ENCODE data around the gene ABHD1. TPM values are rescaled to one million over a fixed set of nuclear protein-coding genes. Genes with fewer than 3 reads are reported as not detected.

The ABHD1 gene
- total and polyA plus RNA-seq, 2 donors from 2014 or later: 0.69 to 2.9 TPM

- intact Hi-C loops (cut with DNase I): no loop called here
- H3K4me3 ChIP-seq (ENCODE audit: low read length in 3 of 3): no peak overlapping the region
- H3K27me3 ChIP-seq (ENCODE audit: control insufficient read depth, insufficient read depth, low read length): no peaks in the 10 kb centered on the region
- no peaks in the 10 kb centered on the region for H3K9me3 ChIP-seq (ENCODE audit: control insufficient read depth in 2 of 3, insufficient read depth in 1 of 3, low read length in 3 of 3)
- H3K27ac ChIP-seq (ENCODE audit: low read depth in 2 of 2, low read length in 2 of 2): no peak overlapping the region
- H3K4me1 ChIP-seq (ENCODE audit: control insufficient read depth in 2 of 3, insufficient read depth in 2 of 3, low read depth in 1 of 3, low read length in 3 of 3): peaks cover 0 to 11% (median 7%) of the 10 kb centered on the region in 3 donors
- DNase-seq (peak in 1 of 5 donors; percentile 54), FAIRE-seq (no peak)
- H3K9ac ChIP-seq (ENCODE audit: low read length in 3 of 3): no peak overlapping the region
- TF ChIP-seq CTCF (IDR thresholded peaks at IDR 0.05; ENCODE audit: borderline replicate concordance, extremely low read depth, insufficient read depth): no peak
- H3K36me3 ChIP-seq (ENCODE audit: control insufficient read depth in 2 of 3, insufficient read depth in 3 of 3, low read length in 3 of 3): peaks cover under 1 to 2% (median 2%) of the 10 kb centered on the region in 3 donors
Observed at GRCh38 chr2:27136751-27137150, 13.1 kb downstream of the ABHD1 start.

GRCh38 chr2:27137322-27137935, 13.8 kb downstream of the ABHD1 start:
- H3K4me1 ChIP-seq (ENCODE audit: control insufficient read depth in 2 of 3, insufficient read depth in 2 of 3, low read depth in 1 of 3, low read length in 3 of 3): peaks cover 0 to 11% (median 7%) of the 10 kb centered on the region in 3 donors
- peak in 1 of 5 donors; percentile 72 for DNase-seq
- no peaks in the 10 kb centered on the region for H3K27me3 ChIP-seq (ENCODE audit: control insufficient read depth, insufficient read depth, low read length)
- TF ChIP-seq CTCF (IDR thresholded peaks at IDR 0.05; ENCODE audit: borderline replicate concordance, extremely low read depth, insufficient read depth): no peak
- no peak for FAIRE-seq
- H3K4me3 ChIP-seq (ENCODE audit: low read length in 3 of 3): no peak overlapping the region
- H3K9me3 ChIP-seq (ENCODE audit: control insufficient read depth in 2 of 3, insufficient read depth in 1 of 3, low read length in 3 of 3): no peaks in the 10 kb centered on the region
- no peak overlapping the region for H3K9ac ChIP-seq (ENCODE audit: low read length in 3 of 3)
- H3K36me3 ChIP-seq (ENCODE audit: control insufficient read depth in 2 of 3, insufficient read depth in 3 of 3, low read length in 3 of 3): no peaks in the 10 kb centered on the region
- intact Hi-C loops (cut with DNase I): no loop called here
- no peak overlapping the region for H3K27ac ChIP-seq (ENCODE audit: low read depth in 2 of 2, low read length in 2 of 2)

- H3K4me3 ChIP-seq (ENCODE audit: low read length in 3 of 3): no peak overlapping the region
- H3K36me3 ChIP-seq (ENCODE audit: control insufficient read depth in 2 of 3, insufficient read depth in 3 of 3, low read length in 3 of 3): no peaks in the 10 kb centered on the region
- no peaks in the 10 kb centered on the region for H3K9me3 ChIP-seq (ENCODE audit: control insufficient read depth in 2 of 3, insufficient read depth in 1 of 3, low read length in 3 of 3)
- FAIRE-seq (no peak), DNase-seq (peak in 1 of 5 donors; percentile 43)
- no peak for TF ChIP-seq CTCF (IDR thresholded peaks at IDR 0.05; ENCODE audit: borderline replicate concordance, extremely low read depth, insufficient read depth)
- no peak overlapping the region for H3K27ac ChIP-seq (ENCODE audit: low read depth in 2 of 2, low read length in 2 of 2)
- H3K27me3 ChIP-seq (ENCODE audit: control insufficient read depth, insufficient read depth, low read length): no peaks in the 10 kb centered on the region
- intact Hi-C loops (cut with DNase I): no loop called here
- H3K9ac ChIP-seq (ENCODE audit: low read length in 3 of 3): no peak overlapping the region
- H3K4me1 ChIP-seq (ENCODE audit: control insufficient read depth in 2 of 3, insufficient read depth in 2 of 3, low read depth in 1 of 3, low read length in 3 of 3): peaks cover 0 to 8% (median 6%) of the 10 kb centered on the region in 3 donors
Observed at GRCh38 chr2:27138111-27138510, 14.5 kb downstream of the ABHD1 start.

- H3K9me3 ChIP-seq (ENCODE audit: control insufficient read depth in 2 of 3, insufficient read depth in 1 of 3, low read length in 3 of 3): no peaks in the 10 kb centered on the region
- no peak for FAIRE-seq
- intact Hi-C loops (cut with DNase I): no loop called here
Observed at GRCh38 chr2:27139310-27139709, 15.7 kb downstream of the ABHD1 start, which contains the start of gene PRR30. Gene PRR30, minus strand, starts transcription at chr2:27139410. Its CDS starts 1,081 bp downstream, at chr2:27138329.

More at GRCh38 chr2:27139310-27139709, 15.7 kb downstream of the ABHD1 start, which contains the start of gene PRR30:
- H3K4me1 ChIP-seq (ENCODE audit: control insufficient read depth in 2 of 3, insufficient read depth in 2 of 3, low read depth in 1 of 3, low read length in 3 of 3): no peaks in the 10 kb centered on the region
- no peaks in the 10 kb centered on the region for H3K27me3 ChIP-seq (ENCODE audit: control insufficient read depth, insufficient read depth, low read length)
- no peaks in the 10 kb centered on the region for H3K36me3 ChIP-seq (ENCODE audit: control insufficient read depth in 2 of 3, insufficient read depth in 3 of 3, low read length in 3 of 3)
- H3K9ac ChIP-seq (ENCODE audit: low read length in 3 of 3): no peak within 1 kb of the TSS
- peak in 1 of 5 donors; percentile 20 for DNase-seq
- no peak within 1 kb of the TSS for H3K4me3 ChIP-seq (ENCODE audit: low read length in 3 of 3)
- no peak for TF ChIP-seq CTCF (IDR thresholded peaks at IDR 0.05; ENCODE audit: borderline replicate concordance, extremely low read depth, insufficient read depth)
- no peak within 1 kb of the TSS for H3K27ac ChIP-seq (ENCODE audit: low read depth in 2 of 2, low read length in 2 of 2)

All from kidney (tissue), 14 donors.